H9 (cell line): Measurements from ENCODE around the gene ABCA13. TPM values are rescaled to one million over a fixed set of nuclear protein-coding genes. Genes with fewer than 3 reads are reported as not detected.

Experiments
- DNase-seq: peaks from one replicate; pipeline ENCODE4 v3.0.0-alpha.2; 2017
- H2AFZ ChIP-seq: one replicate; pipeline ENCODE4 v1.6.1; 2013; ENCODE audit warnings: mild to moderate bottlenecking, low read length, control low read depth, moderate library complexity
- H2AK5ac ChIP-seq: 2 replicates; pipeline ENCODE4 v1.6.1; 2013; ENCODE audit warnings: low read length, control low read depth, mixed read lengths; ENCODE audit not compliant: insufficient read length
- H2BK120ac ChIP-seq: one replicate; pipeline ENCODE4 v1.6.1; 2013; ENCODE audit warnings: low read depth, mild to moderate bottlenecking, low read length, control low read depth, inconsistent platforms; ENCODE audit not compliant: poor library complexity, severe bottlenecking
- H2BK12ac ChIP-seq: 2 replicates; pipeline ENCODE4 v1.6.1; 2013; ENCODE audit warnings: low read length, control low read depth, mixed read lengths, low read depth; ENCODE audit not compliant: insufficient read length
- H2BK15ac ChIP-seq: 2 replicates; pipeline ENCODE4 v1.6.1; 2013; ENCODE audit warnings: low read depth, low read length, control low read depth
- H2BK20ac ChIP-seq: one replicate; pipeline ENCODE4 v1.6.1; 2013; ENCODE audit warnings: low read depth, mild to moderate bottlenecking, low read length, control low read depth, inconsistent platforms; ENCODE audit not compliant: poor library complexity, severe bottlenecking
- H2BK5ac ChIP-seq: 2 replicates; pipeline ENCODE4 v1.6.1; 2013; ENCODE audit warnings: low read length, control low read depth, mixed read lengths; ENCODE audit not compliant: insufficient read length
- H3K14ac ChIP-seq: 2 replicates; pipeline ENCODE4 v1.6.1; 2013; ENCODE audit warnings: low read length, control low read depth; ENCODE audit not compliant: insufficient read depth
- H3K18ac ChIP-seq: 2 replicates; pipeline ENCODE4 v1.6.1; 2013; ENCODE audit warnings: low read depth, mild to moderate bottlenecking, mixed read lengths, low read length, control low read depth; ENCODE audit not compliant: insufficient read length
- H3K23ac ChIP-seq: 2 replicates; pipeline ENCODE4 v1.6.1; 2013; ENCODE audit warnings: low read length, control low read depth, mixed read lengths, low read depth; ENCODE audit not compliant: insufficient read length
- H3K23me2 ChIP-seq: 2 replicates; pipeline ENCODE4 v1.6.1; 2013; ENCODE audit warnings: low read depth, mild to moderate bottlenecking, mixed read lengths, low read length, control low read depth; ENCODE audit not compliant: insufficient read length, poor library complexity, severe bottlenecking
- H3K27ac ChIP-seq: 2 replicates; pipeline ENCODE4 v1.5.1; 2013; ENCODE audit warnings: low read length, control low read depth, mixed read lengths, low read depth; ENCODE audit not compliant: insufficient read length
- H3K27me3 ChIP-seq: 2 replicates; pipeline ENCODE4 v1.6.1; 2013; ENCODE audit warnings: low read length, control low read depth, inconsistent platforms; ENCODE audit not compliant: insufficient read depth
- H3K4ac ChIP-seq: 2 replicates; pipeline ENCODE4 v1.6.1; 2013; ENCODE audit warnings: low read depth, mild to moderate bottlenecking, control low read depth, inconsistent platforms, low read length, moderate library complexity
- H3K4me1 ChIP-seq: 2 replicates; pipeline ENCODE4 v1.6.1; 2013; ENCODE audit warnings: low read length, control low read depth, inconsistent platforms; ENCODE audit not compliant: insufficient read depth
- H3K4me2 ChIP-seq: 2 replicates; pipeline ENCODE4 v1.6.1; 2013; ENCODE audit warnings: low read length, control low read depth, mixed read lengths; ENCODE audit not compliant: insufficient read length, insufficient read depth
- H3K56ac ChIP-seq: 2 replicates; pipeline ENCODE4 v1.6.1; 2013; ENCODE audit warnings: low read depth, mild to moderate bottlenecking, mixed read lengths, low read length, control low read depth; ENCODE audit not compliant: insufficient read length
- H3K79me1 ChIP-seq: 2 replicates; pipeline ENCODE4 v1.6.1; 2013; ENCODE audit warnings: low read depth, mild to moderate bottlenecking, moderate library complexity, low read length, control low read depth, inconsistent platforms; ENCODE audit not compliant: insufficient read depth, poor library complexity, severe bottlenecking
- H3K79me2 ChIP-seq: 2 replicates; pipeline ENCODE4 v1.6.1; 2013; ENCODE audit warnings: low read length, control low read depth, inconsistent platforms; ENCODE audit not compliant: insufficient read depth
- H3K9ac ChIP-seq: 2 replicates; pipeline ENCODE4 v1.6.1; 2013; ENCODE audit warnings: low read length, control low read depth, mixed read lengths; ENCODE audit not compliant: insufficient read length; ENCODE audit errors: extremely low read depth
- H3K9me3 ChIP-seq: one replicate; pipeline ENCODE4 v1.6.1; 2013; ENCODE audit warnings: low read depth, low read length, inconsistent platforms; ENCODE audit not compliant: control insufficient read depth
- H3T11ph ChIP-seq: one replicate; pipeline ENCODE4 v1.6.1; 2013; ENCODE audit warnings: mild to moderate bottlenecking, low read length, control low read depth, inconsistent platforms
- H4K20me1 ChIP-seq: one replicate; pipeline ENCODE4 v1.6.1; 2013; ENCODE audit not compliant: control insufficient read depth, insufficient read length, insufficient read depth
- H4K5ac ChIP-seq: 2 replicates; pipeline ENCODE4 v1.6.1; 2013; ENCODE audit warnings: low read depth, mild to moderate bottlenecking, mixed read lengths, low read length, control low read depth; ENCODE audit not compliant: insufficient read length
- H4K8ac ChIP-seq: replicated peaks from 2 replicates; pipeline ENCODE4 v1.6.1; 2013; ENCODE audit warnings: low read length, control low read depth, mixed read lengths, low read depth; ENCODE audit not compliant: insufficient read length
- H4K91ac ChIP-seq: 2 replicates; pipeline ENCODE4 v1.6.1; 2013; ENCODE audit warnings: low read depth, mild to moderate bottlenecking, moderate library complexity, mixed read lengths, low read length, control low read depth; ENCODE audit not compliant: insufficient read length
- H3K27ac Mint-ChIP-seq, 3 experiments: 2 replicates in 2 of 3; 3 replicates in 1 of 3; pipeline ENCODE4 v1.8.0; 2020 to 2021; ENCODE audit warnings: mixed read lengths in 3 of 3, mild to moderate bottlenecking in 1 of 3, moderate library complexity in 1 of 3
- H3K27me3 Mint-ChIP-seq: 2 replicates; pipeline ENCODE4 v1.8.0; 2021; ENCODE audit warnings: low read depth, mild to moderate bottlenecking, moderate library complexity, mixed read lengths
- H3K36me3 Mint-ChIP-seq, 3 experiments: 2 replicates in 2 of 3; 3 replicates in 1 of 3; pipeline ENCODE4 v1.8.0; 2020 to 2021; ENCODE audit warnings: low read depth in 3 of 3, mixed read lengths in 3 of 3; ENCODE audit not compliant: insufficient read depth in 1 of 3
- H3K4me1 Mint-ChIP-seq, 2 experiments: 2 replicates each; pipeline ENCODE4 v1.8.0; 2020; ENCODE audit warnings: mixed read lengths in 2 of 2
- H3K4me3 Mint-ChIP-seq, 2 experiments: 2 replicates in 1 of 2; 3 replicates in 1 of 2; pipeline ENCODE4 v1.8.0; 2020 to 2021; ENCODE audit warnings: mild to moderate bottlenecking in 2 of 2, mixed read lengths in 2 of 2, moderate library complexity in 1 of 2
- H3K9me3 Mint-ChIP-seq, 2 experiments: 2 replicates in 1 of 2; 3 replicates in 1 of 2; pipeline ENCODE4 v1.8.0; 2020; ENCODE audit warnings: mild to moderate bottlenecking in 2 of 2, mixed read lengths in 2 of 2, moderate library complexity in 1 of 2
- total RNA-seq: library from RNA; stranded (reverse); gene quantifications from 2 replicates; pipeline ENCODE4 v1.2.1, GENCODE V29; 2021
- TF ChIP-seq, protein P1 (sequence below): fragments of 200-600 bp; sonication (generic); conservative IDR thresholded peaks from 3 replicates; pipeline ENCODE4 v1.8.0; 2021; ENCODE audit warnings: antibody characterized with exemption, mild to moderate bottlenecking

Gene ABCA13
- total RNA-seq, 1 experiment from 2014 or later, result 0.11 TPM

GRCh38 chr7:48587475-48587874 is 416.2 kb downstream of the ABCA13 start:
- Mint-ChIP-seq H3K36me3 (no peaks in the 10 kb centered on the region), H3K4me3 (no peak overlapping the region), H3K27me3 (no peaks in the 10 kb centered on the region), H3K9me3 (no peaks in the 10 kb centered on the region), H3K27ac (no peak overlapping the region), H3K4me1 (no peaks in the 10 kb centered on the region)
- Histone ChIP-seq H3K79me1 (no peaks in the 10 kb centered on the region), H3K23me2 (no peaks in the 10 kb centered on the region), H3K9ac (no peak overlapping the region), H3K23ac (no peak overlapping the region), H3K9me3 (no peaks in the 10 kb centered on the region), H2AK5ac (no peak overlapping the region), H2BK5ac (no peak overlapping the region), H2BK12ac (no peak overlapping the region), H2BK120ac (no peak overlapping the region), H3K27me3 (no peaks in the 10 kb centered on the region), H3K4me2 (no peak overlapping the region), H3T11ph (no peak overlapping the region), H3K18ac (no peak overlapping the region), H2BK15ac (no peak overlapping the region), H3K4me1 (no peaks in the 10 kb centered on the region), H4K8ac (no peak overlapping the region), H2BK20ac (no peak overlapping the region), H3K27ac (no peak overlapping the region), H2AFZ (no peak overlapping the region), H3K4ac (no peak overlapping the region), H4K20me1 (no peaks in the 10 kb centered on the region), H4K91ac (no peak overlapping the region), H3K56ac (no peak overlapping the region), H3K79me2 (no peaks in the 10 kb centered on the region), H3K14ac (no peak overlapping the region), H4K5ac (no peak overlapping the region)
- TF ChIP-seq, protein P1, sequence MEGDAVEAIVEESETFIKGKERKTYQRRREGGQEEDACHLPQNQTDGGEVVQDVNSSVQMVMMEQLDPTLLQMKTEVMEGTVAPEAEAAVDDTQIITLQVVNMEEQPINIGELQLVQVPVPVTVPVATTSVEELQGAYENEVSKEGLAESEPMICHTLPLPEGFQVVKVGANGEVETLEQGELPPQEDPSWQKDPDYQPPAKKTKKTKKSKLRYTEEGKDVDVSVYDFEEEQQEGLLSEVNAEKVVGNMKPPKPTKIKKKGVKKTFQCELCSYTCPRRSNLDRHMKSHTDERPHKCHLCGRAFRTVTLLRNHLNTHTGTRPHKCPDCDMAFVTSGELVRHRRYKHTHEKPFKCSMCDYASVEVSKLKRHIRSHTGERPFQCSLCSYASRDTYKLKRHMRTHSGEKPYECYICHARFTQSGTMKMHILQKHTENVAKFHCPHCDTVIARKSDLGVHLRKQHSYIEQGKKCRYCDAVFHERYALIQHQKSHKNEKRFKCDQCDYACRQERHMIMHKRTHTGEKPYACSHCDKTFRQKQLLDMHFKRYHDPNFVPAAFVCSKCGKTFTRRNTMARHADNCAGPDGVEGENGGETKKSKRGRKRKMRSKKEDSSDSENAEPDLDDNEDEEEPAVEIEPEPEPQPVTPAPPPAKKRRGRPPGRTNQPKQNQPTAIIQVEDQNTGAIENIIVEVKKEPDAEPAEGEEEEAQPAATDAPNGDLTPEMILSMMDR, result no peak
- no peak for DNase-seq
